Naive B cell (primary cell): Measurements from ENCODE around the gene SLC34A3. TPM values are rescaled to one million over a fixed set of nuclear protein-coding genes. Genes with fewer than 3 reads are reported as not detected.

Experiments
- ATAC-seq, 2 donors: fragments of 150-1000 bp; cut with Tn5 transposase; 2 replicates each; pipeline ENCODE4 v1.10.0; 2021; ENCODE audit warnings: low read depth in 2 of 2, mild to moderate bottlenecking in 2 of 2, moderate library complexity in 2 of 2
- DNase-seq: peaks from one replicate; pipeline ENCODE4 v3.0.0; 2022
- H3K27ac Mint-ChIP-seq, 6 donors: one replicate each; pipeline ENCODE4 v1.8.0; 2020 to 2022; ENCODE audit warnings: mild to moderate bottlenecking in 6 of 6, mixed read lengths in 6 of 6, moderate library complexity in 5 of 6, inconsistent platforms in 2 of 6
- H3K27me3 Mint-ChIP-seq, 3 donors: one replicate each; pipeline ENCODE4 v1.8.0; 2021 to 2022; ENCODE audit warnings: mixed read lengths in 3 of 3, mild to moderate bottlenecking in 1 of 3
- H3K36me3 Mint-ChIP-seq, 2 donors: one replicate each; pipeline ENCODE4 v1.8.0; 2020 to 2022; ENCODE audit warnings: mixed read lengths in 2 of 2, inconsistent platforms in 1 of 2, mild to moderate bottlenecking in 1 of 2
- H3K4me1 Mint-ChIP-seq, 3 donors: one replicate each; pipeline ENCODE4 v1.8.0; 2020 to 2022; ENCODE audit warnings: mixed read lengths in 3 of 3, inconsistent platforms in 1 of 3, mild to moderate bottlenecking in 1 of 3, moderate library complexity in 1 of 3
- H3K4me3 Mint-ChIP-seq, 8 donors: one replicate each; pipeline ENCODE4 v1.8.0; 2020 to 2022; ENCODE audit warnings: mild to moderate bottlenecking in 8 of 8, mixed read lengths in 8 of 8, moderate library complexity in 8 of 8, inconsistent platforms in 2 of 8
- H3K9me3 Mint-ChIP-seq, 7 donors: one replicate each; pipeline ENCODE4 v1.8.0; 2020 to 2022; ENCODE audit warnings: mixed read lengths in 7 of 7, mild to moderate bottlenecking in 5 of 7, inconsistent platforms in 2 of 7, moderate library complexity in 1 of 7
- polyA plus RNA-seq, 6 donors: library from polyadenylated mRNA; unstranded; fragments of 300-500 nt; fragmentation: Illumina TruSeq; gene quantifications; one replicate each; pipeline ENCODE4 v1.2.3, GENCODE V29; 2021; ENCODE audit warnings: low read depth in 6 of 6

SLC34A3 gene
- polyA plus RNA-seq, 6 donors from 2014 or later, result not detected

- Mint-ChIP-seq H3K27ac (peak within 1 kb of the TSS; percentile 72 to 95 (median 87)), H3K36me3 (no peaks in the 10 kb centered on the region), H3K27me3 (no peaks in the 10 kb centered on the region), H3K4me3 (peak within 1 kb of the TSS; percentile 84 to 92 (median 87)), H3K9me3 (no peaks in the 10 kb centered on the region), H3K4me1 (peaks cover 15 to 42% (median 40%) of the 10 kb centered on the region in 3 donors)
- DNase-seq, result peak; percentile 99
- ATAC-seq, result peak; percentile 87 to 89
These were observed 30.1 kb upstream of the SLC34A3 start, which contains the start of gene TPRN for GRCh38 chr9:137200311-137201204. Gene TPRN (minus strand): TSS chr9:137200741. CDS start chr9:137200711, 30 bp downstream.

GRCh38 chr9:137201205-137201868, 29.4 kb upstream of the SLC34A3 start:
- ATAC-seq (no peak), DNase-seq (no peak)
- peak overlapping the region; percentile 81 to 92 (median 87) for H3K4me3 Mint-ChIP-seq
- peaks cover 23 to 50% (median 48%) of the 10 kb centered on the region in 3 donors for H3K4me1 Mint-ChIP-seq
- no peaks in the 10 kb centered on the region for H3K9me3 Mint-ChIP-seq
- no peaks in the 10 kb centered on the region for H3K27me3 Mint-ChIP-seq
- H3K27ac Mint-ChIP-seq, result peak overlapping the region; percentile 72 to 95 (median 86)
- no peaks in the 10 kb centered on the region for H3K36me3 Mint-ChIP-seq

DNA sequence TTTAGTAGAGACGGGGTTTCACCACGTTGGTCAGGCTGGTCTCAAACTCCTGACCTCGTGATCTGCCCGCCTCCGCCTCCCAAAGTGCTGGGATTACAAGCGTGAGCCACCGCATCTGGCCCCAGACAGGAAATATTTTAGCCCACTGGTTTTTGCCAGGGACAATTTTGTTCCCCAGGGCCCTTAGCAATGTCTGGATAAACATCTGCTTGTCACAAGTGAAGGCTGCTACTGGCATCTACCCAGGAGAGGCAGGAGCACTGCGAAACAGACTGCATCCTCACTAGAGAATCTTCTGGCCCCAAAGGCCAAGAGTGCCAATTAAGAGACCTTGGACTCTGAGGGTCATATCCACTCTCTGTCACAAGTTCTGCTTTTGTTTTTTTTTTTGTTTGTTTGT, 27.7 kb upstream of the SLC34A3 start:
- Mint-ChIP-seq H3K4me3 (peak overlapping the region in 4 of 8 donors; percentile 51 to 92 (median 66)), H3K36me3 (no peaks in the 10 kb centered on the region), H3K27ac (peak overlapping the region in 1 of 6 donors; percentile 28), H3K4me1 (peaks cover 34 to 64% (median 60%) of the 10 kb centered on the region in 3 donors), H3K9me3 (no peaks in the 10 kb centered on the region), H3K27me3 (no peaks in the 10 kb centered on the region)
- ATAC-seq (no peak), DNase-seq (no peak)

DNA sequence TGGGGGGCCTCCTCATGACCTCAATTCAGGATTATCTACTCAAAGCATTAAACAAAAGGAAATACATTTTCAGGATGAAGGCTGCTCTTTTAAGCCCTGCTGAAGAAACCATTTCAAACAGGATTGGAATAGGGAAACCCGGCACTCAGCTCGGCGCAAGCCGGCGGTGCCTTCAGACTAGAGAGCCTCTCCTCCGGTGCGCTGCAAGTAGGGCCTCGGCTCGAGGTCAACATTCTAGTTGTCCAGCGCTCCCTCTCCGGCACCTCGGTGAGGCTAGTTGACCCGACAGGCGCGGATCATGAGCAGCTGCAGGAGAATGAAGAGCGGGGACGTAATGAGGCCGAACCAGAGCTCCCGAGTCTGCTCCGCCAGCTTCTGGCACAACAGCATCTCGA, 26.0 kb upstream of the SLC34A3 start:
- H3K4me3 Mint-ChIP-seq, result peak overlapping the region; percentile 92 to 97 (median 93)
- no peak for DNase-seq
- H3K36me3 Mint-ChIP-seq, result no peaks in the 10 kb centered on the region
- H3K9me3 Mint-ChIP-seq, result no peaks in the 10 kb centered on the region
- H3K27me3 Mint-ChIP-seq, result no peaks in the 10 kb centered on the region
- H3K4me1 Mint-ChIP-seq, result peaks cover 32 to 71% (median 56%) of the 10 kb centered on the region in 3 donors
- ATAC-seq, result no peak
- H3K27ac Mint-ChIP-seq, result peak overlapping the region; percentile 92 to 98 (median 96)

DNA sequence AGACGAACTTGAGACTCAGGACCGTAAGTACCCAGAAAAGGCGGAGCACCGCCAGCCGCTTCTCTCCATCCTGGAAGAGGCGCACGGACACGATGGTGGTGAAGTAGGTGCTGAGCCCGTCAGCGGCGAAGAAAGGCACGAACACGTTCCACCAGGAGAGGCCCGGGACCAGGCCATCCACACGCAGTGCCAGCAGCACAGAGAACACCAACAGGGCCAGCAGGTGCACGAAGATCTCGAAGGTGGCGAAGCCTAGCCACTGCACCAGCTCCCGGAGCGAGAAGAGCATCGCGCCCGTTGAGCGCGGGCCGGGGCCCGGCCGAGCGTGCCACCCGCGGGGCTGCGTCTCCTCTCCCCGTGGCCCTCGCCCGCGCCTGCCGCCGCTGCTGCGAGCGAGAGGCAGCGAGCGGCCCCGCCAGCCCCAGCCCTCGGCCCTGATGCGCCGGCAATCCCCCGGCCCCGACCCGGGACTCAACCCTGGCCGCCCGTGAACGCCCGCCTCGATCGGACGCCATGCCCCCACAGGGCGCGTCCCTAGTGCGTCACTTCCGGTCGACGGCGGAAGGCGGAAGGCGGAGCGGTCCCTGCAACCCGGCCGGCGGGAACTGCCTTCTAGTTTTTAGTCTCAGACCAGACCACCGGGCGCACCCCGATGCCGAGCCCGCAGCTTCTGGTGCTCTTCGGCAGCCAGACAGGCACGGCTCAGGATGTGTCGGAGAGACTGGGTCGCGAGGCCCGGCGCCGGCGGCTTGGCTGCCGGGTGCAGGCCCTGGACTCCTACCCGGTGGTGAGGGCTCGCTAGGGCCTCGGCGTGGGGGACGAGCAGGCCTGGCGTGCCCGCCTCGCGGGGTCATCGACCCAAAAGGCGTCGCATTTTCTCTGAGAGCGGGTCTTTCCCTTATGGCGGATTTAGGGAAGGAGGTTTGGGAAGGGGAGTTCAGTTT, 25.3 kb upstream of the SLC34A3 start, which contains the start of the genes NDOR1 and TMEM203:
Gene NDOR1 (plus strand): TSS at position 575 of the 944 bp plus-strand sequence. CDS start 78 bp downstream, at position 653.
Gene TMEM203 (minus strand): TSS at position 523 of the 944 bp plus-strand sequence. CDS start 234 bp downstream, at position 289.
- ATAC-seq, result peak; percentile 61 to 64
- Mint-ChIP-seq H3K4me1 (peaks cover 32 to 71% (median 55%) of the 10 kb centered on the region in 3 donors), H3K4me3 (peak within 1 kb of the TSS; percentile 92 to 97 (median 93)), H3K27me3 (no peaks in the 10 kb centered on the region), H3K36me3 (no peaks in the 10 kb centered on the region), H3K9me3 (no peaks in the 10 kb centered on the region), H3K27ac (peak within 1 kb of the TSS; percentile 92 to 98 (median 96))
- DNase-seq, result peak; percentile 93

GRCh38 chr9:137206602-137207001, 24.1 kb upstream of the SLC34A3 start:
- peak overlapping the region in 4 of 6 donors; percentile 71 to 96 (median 85) for H3K27ac Mint-ChIP-seq
- H3K9me3 Mint-ChIP-seq, result no peaks in the 10 kb centered on the region
- DNase-seq (no peak), ATAC-seq (no peak)
- peaks cover 38 to 68% (median 51%) of the 10 kb centered on the region in 3 donors for H3K4me1 Mint-ChIP-seq
- no peaks in the 10 kb centered on the region for H3K27me3 Mint-ChIP-seq
- H3K4me3 Mint-ChIP-seq, result peak overlapping the region; percentile 86 to 97 (median 93)
- H3K36me3 Mint-ChIP-seq, result no peaks in the 10 kb centered on the region

GRCh38 chr9:137211532-137211931, 19.2 kb upstream of the SLC34A3 start:
- Mint-ChIP-seq H3K4me3 (no peak overlapping the region), H3K27me3 (no peaks in the 10 kb centered on the region), H3K4me1 (peaks cover 17 to 26% (median 19%) of the 10 kb centered on the region in 3 donors), H3K36me3 (no peaks in the 10 kb centered on the region), H3K9me3 (no peaks in the 10 kb centered on the region), H3K27ac (peak overlapping the region in 1 of 6 donors; percentile 65)
- ATAC-seq, result no peak
- no peak for DNase-seq

DNA sequence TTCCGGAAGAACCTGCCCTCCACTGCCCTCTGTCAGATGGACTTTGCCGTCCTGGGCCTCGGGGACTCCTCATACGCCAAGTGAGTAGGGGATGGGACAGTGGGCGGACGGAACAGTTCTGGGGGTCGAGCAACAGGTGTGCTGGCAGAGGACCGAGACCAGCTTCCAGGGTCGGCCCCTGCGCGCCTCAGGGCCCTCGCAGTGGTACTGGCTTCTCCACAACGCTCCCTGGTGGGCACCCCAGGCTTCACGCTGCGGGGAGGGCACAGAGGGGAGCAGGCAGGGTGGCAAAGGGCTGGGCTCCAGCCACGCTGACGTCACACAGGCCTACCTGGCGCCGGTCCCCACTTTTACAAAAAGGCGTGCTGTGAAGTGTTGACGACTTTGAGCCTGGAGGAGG, 18.2 kb upstream of the SLC34A3 start:
- peaks cover 7 to 16% (median 9%) of the 10 kb centered on the region in 3 donors for H3K4me1 Mint-ChIP-seq
- no peak overlapping the region for H3K27ac Mint-ChIP-seq
- no peak for DNase-seq
- H3K36me3 Mint-ChIP-seq, result no peaks in the 10 kb centered on the region
- ATAC-seq, result no peak
- H3K9me3 Mint-ChIP-seq, result no peaks in the 10 kb centered on the region
- H3K4me3 Mint-ChIP-seq, result peak overlapping the region in 1 of 8 donors; percentile 56
- no peaks in the 10 kb centered on the region for H3K27me3 Mint-ChIP-seq

GRCh38 chr9:137213160-137214060, 17.3 kb upstream of the SLC34A3 start:
- H3K4me1 Mint-ChIP-seq, result peaks cover 5 to 11% (median 7%) of the 10 kb centered on the region in 3 donors
- H3K36me3 Mint-ChIP-seq, result no peaks in the 10 kb centered on the region
- H3K4me3 Mint-ChIP-seq, result peak overlapping the region in 2 of 8 donors; percentile 56 to 69
- DNase-seq, result no peak
- H3K9me3 Mint-ChIP-seq, result no peaks in the 10 kb centered on the region
- H3K27ac Mint-ChIP-seq, result peak overlapping the region in 1 of 6 donors; percentile 37
- H3K27me3 Mint-ChIP-seq, result no peaks in the 10 kb centered on the region
- ATAC-seq, result no peak

GRCh38 chr9:137214620-137215019, 16.1 kb upstream of the SLC34A3 start:
- DNase-seq, result no peak
- Mint-ChIP-seq H3K27ac (no peak overlapping the region), H3K4me3 (no peak overlapping the region), H3K4me1 (peaks cover 4 to 7% (median 5%) of the 10 kb centered on the region in 3 donors), H3K9me3 (no peaks in the 10 kb centered on the region), H3K36me3 (no peaks in the 10 kb centered on the region), H3K27me3 (no peaks in the 10 kb centered on the region)
- no peak for ATAC-seq

GRCh38 chr9:137215196-137215986, 15.3 kb upstream of the SLC34A3 start:
- DNase-seq (no peak), ATAC-seq (no peak)
- Mint-ChIP-seq H3K27ac (no peak overlapping the region), H3K4me1 (peaks cover 4 to 7% (median 5%) of the 10 kb centered on the region in 3 donors), H3K9me3 (no peaks in the 10 kb centered on the region), H3K4me3 (no peak overlapping the region), H3K27me3 (no peaks in the 10 kb centered on the region), H3K36me3 (no peaks in the 10 kb centered on the region)
